HG03520 (cell line): Measurements from ENCODE around the gene IPPK.

Source experiments
- ATAC-seq: cut with Tn5 transposase; IDR thresholded peaks from one replicate; pipeline ENCODE4 v1.9.1; 2021; ENCODE audit warnings: mild to moderate bottlenecking, moderate library complexity; ENCODE audit not compliant: unreplicated experiment

Gene IPPK

GRCh38 chr9:92696619-92697018, 26.7 kb upstream of the IPPK start:
- ATAC-seq = no peak

GRCh38 chr9:92686954-92687353, 17.0 kb upstream of the IPPK start:
- no peak for ATAC-seq

DNA sequence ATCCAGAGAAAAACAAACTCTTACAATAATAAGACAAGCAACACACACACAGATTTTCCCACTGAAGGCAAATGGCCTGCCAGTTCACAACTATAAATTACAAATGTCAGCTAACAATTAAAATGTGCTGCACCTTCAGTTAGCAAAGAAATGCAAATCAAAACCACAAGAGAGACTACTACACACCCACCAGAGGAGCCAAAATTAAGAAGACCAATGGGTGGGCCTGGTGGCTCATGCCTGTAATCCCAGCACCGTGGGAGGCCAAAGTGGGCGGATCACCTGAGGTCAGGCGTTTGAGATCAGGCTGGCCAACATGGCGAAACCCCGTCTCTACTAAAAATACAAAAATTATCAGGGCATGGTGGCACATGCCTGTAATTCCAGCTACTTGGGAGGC, 15.1 kb upstream of the IPPK start:
- no peak for ATAC-seq

DNA sequence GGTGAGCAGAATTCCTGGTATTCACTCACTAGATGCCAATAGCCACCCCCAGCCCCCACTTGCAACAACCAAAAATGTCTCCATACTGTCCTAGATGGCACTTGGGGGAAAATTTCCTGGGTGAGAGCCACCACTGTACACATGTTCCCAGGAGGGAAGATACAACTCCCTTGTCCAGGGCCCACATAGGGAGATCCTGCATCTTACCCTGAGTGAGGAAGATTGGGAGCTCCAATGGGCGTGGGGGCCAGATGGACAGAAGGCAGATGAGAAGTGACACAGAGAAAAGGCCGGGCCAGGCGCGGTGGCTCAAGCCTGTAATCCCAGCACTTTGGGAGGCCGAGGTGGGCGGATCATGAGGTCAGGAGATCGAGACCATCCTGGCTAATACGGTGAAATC, 12.3 kb upstream of the IPPK start:
- ATAC-seq = no peak

- ATAC-seq = no peak
These were observed 10.5 kb upstream of the IPPK start for GRCh38 chr9:92680166-92681119.

- ATAC-seq = no peak
These were observed 9.7 kb upstream of the IPPK start for GRCh38 chr9:92679413-92680165.

DNA sequence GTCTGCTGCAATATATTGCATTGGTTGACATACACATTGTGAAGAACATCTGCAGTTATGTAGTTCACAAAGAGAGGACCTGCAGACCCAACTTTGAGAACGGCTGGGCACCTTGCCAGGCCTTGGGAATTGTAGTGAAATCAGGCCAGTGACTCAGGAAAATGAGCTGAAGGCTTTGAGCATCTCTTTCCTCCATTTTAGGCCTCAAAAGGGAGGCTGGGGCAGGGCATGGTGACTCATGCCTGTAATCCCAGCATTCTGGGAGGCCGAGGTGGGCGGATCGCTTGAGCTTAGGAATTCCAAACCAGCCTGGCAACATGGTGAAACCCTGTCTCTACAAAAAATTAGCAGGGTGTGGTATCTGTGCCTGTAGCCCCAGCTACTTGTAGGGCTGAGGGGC, 1.4 kb upstream of the IPPK start:
- no peak for ATAC-seq

- no peak for ATAC-seq
These were observed 423 bp downstream of the IPPK start for GRCh38 chr9:92669527-92669889.

GRCh38 chr9:92668746-92669526, 995 bp downstream of the IPPK start:
- ATAC-seq = peak; percentile 8

- ATAC-seq = no peak
These were observed 2.9 kb downstream of the IPPK start for GRCh38 chr9:92666912-92667532.

DNA sequence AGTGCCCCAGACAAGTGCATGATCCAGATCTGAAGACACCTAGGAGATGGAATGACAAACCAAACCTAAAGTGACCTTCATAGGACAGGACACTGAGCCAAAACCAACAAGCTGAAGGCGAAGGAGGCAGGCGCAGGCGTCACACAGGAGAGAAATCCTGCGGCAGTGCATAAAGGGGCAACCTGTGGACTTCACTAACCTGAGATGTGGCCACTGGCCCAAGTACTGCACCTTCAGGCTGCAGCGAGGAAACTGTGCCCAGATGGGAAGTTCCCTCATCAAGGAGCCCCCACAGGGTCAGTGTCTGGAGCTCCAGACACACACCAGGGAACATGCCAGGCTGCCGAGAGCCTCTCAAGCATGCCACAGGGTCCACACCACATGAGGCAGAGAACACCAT, 3.7 kb downstream of the IPPK start:
- no peak for ATAC-seq

- ATAC-seq = no peak
These were observed 4.1 kb downstream of the IPPK start for GRCh38 chr9:92665836-92666235.

DNA sequence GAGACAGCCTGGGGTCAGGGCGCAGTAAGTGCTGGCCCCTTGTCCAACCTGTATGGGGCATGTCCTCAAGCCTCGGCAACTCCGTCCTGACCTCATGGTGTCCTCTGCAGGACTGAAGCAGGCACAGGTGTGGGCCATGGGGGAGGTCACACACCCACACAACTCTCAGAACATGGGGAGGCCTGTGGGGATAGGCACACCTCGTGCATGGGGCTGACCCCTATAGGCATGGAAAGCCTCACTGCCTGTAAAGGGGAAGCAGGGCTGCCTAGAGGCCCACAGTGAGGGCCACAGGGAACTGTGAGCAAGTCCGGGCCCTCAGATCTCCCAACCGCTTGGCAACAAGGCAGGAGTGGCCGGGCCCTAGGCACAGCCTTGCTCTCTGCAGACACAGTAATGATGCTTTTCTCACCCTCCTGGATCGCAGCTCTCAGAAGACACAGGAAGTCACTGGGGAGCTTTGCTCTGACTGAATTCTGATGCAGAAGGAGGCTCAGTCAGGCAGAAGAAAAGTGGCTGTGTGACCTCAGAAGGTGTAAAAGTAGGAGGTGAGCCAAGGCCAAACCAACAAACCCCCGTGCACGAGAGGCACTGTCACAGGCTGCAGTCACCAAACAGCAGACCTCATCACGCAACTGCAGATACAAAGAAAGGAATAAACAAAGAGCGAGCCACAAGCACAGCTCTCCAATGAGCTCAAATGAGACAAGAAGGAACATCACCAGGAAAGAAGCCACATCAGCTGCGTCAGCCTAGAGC, 5.4 kb downstream of the IPPK start:
- no peak for ATAC-seq

- ATAC-seq = no peak
These were observed 6.0 kb downstream of the IPPK start for GRCh38 chr9:92663951-92664350.

- no peak for ATAC-seq
These were observed 6.8 kb downstream of the IPPK start for GRCh38 chr9:92663126-92663525.

DNA sequence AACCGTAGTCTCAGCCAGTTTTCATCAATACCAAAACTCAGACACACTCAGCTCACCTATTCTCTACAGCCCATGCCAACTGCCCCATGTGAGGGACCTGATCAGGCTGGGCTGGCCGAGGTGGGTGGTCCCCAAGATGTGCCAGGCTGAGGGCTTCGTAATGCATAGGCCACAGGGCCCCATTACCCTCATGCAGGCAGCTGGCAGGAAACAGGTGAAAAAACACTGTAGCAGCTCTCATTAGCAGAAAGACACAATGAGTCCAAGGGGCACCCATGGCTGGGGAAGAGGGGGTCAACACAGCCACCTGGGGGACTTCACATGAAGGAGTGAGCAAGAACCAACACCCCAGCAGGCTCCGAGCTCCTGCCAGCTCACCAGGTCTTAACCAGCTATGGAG, 8.2 kb downstream of the IPPK start:
- ATAC-seq = no peak

DNA sequence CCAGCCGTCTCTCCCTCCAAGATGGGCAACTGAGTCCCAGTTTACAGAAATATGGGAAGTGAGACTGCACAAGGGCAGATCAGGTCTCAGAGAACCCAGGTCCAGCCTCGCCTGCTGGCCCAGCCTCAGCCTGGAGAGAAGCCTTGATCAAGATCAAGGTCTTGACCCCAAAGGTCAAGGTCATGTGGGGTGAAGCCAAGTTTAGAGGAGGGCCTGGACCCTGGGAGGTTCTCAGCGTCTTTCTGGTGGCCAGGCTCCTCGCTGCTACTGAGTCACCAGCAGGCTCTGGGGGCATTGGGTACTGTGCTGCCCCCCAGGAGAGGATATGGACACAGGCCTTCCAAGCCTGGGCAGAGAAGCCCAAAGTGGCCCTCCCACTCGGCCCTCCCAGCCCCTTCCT, 8.8 kb downstream of the IPPK start:
- no peak for ATAC-seq

GRCh38 chr9:92660266-92660665, 9.7 kb downstream of the IPPK start:
- ATAC-seq = no peak

- ATAC-seq = no peak
These were observed 10.3 kb downstream of the IPPK start for GRCh38 chr9:92659601-92660000.

DNA sequence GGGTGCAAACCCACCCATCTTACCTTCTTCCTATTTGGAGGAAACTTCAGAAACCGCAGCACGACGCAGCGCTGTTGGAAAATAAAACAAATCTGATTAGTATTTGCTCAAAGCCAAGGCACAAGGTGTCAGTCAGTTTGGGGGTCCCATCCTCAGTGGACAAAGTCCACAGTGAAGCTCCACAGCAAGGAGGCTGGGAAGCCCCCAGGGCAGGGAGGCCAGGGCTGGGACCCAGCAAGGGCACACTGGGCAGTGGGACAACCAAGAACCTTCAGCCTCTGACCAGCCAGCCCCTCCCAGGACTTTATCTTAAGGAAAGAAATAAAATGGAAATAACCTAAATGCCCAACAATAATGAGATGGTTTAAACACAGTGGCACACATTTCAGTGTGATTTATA, 11.3 kb downstream of the IPPK start:
- ATAC-seq = no peak
